Measurements from ENCODE around the gene SOX6.

Gene SOX6

DNA sequence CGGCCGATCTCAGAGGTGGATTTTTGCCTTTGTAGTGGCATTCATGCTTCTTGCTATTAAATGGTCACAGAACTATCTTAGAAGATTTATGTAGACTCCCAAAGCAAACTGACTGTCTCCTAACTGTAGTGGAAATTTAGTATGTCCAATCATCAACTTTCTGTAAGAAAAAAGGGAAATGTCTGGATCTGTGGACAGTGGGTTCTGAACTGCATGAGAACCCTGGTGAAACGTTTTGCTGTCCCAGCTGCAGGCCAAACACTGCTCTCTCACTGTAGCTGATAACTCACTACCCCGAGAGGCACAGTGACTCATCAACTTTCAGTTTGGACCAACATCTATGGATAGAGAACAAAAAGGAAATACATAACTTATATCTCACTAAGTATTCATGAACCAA, 387.1 kb downstream of the SOX6 start:
- Mint-ChIP-seq H3K36me3 (ENCODE audit: low read depth) (no peaks in the 10 kb centered on the region), H3K4me1 (ENCODE audit: low read depth) (no peaks in the 10 kb centered on the region), H3K27me3 (no peaks in the 10 kb centered on the region), H3K27ac (no peak overlapping the region), H3K4me3 (no peak overlapping the region), H3K9me3 (no peaks in the 10 kb centered on the region)
- DNase-seq: no peak

DNA sequence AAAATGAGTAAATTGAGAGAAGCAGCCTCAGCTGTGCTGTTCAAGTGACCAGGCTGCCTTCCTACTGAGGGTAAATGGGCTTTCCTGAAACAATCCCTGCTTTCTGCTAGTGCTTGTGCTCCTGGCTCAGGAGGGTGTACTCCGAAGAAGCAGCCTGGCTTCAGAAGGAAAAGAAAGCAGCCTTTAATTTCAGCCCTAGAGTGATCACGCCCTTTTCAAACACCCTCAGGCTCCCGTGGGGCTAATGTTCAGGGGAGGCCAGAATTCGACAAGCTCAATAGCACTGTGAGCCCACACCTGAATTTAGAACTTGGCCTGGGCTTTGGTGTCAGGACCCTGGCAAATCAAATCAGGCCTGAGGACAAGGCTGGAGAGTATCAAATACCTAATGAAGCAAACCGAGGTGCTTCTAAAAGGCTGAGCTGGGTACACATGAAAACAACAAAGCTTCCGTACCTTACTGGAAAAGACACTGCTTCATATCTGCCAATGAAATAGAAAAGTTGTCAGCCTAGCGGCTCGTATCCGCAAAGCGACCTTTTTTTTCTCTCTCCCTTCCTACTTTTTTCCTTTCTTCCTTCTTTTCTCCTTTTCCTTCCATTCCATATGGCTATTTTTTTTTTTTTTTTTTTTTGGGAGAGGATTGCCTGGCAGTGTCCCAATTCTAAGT, 387.8 kb downstream of the SOX6 start:
- Mint-ChIP-seq H3K4me1 (ENCODE audit: low read depth) (no peaks in the 10 kb centered on the region), H3K27me3 (no peaks in the 10 kb centered on the region), H3K27ac (no peak overlapping the region), H3K36me3 (ENCODE audit: low read depth) (no peaks in the 10 kb centered on the region), H3K4me3 (no peak overlapping the region), H3K9me3 (no peaks in the 10 kb centered on the region)
- DNase-seq: no peak

GRCh38 chr11:15967966-15968365, 388.4 kb downstream of the SOX6 start:
- no peaks in the 10 kb centered on the region for H3K27me3 Mint-ChIP-seq
- DNase-seq: no peak
- no peaks in the 10 kb centered on the region for H3K36me3 Mint-ChIP-seq (ENCODE audit: low read depth)
- H3K4me1 Mint-ChIP-seq (ENCODE audit: low read depth): no peaks in the 10 kb centered on the region
- H3K4me3 Mint-ChIP-seq: no peak overlapping the region
- H3K9me3 Mint-ChIP-seq: no peaks in the 10 kb centered on the region
- no peak overlapping the region for H3K27ac Mint-ChIP-seq

DNA sequence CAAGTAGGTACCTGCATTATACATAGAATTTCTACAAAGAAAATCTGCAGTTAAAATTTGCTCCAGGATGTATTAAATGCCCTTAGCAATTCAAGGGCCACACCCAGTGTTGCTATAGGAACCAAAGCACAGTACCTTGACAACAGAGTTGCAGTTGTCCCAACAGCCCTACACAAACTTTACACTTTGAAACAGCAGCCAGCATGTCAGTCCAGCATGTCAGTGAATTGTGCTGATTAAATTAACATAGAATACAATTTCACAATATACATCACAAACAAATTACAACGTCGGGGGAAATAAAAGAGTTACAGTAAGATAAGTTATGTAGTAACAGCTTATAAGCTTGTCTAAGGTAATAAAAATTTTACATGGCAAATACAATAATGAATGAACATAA, 389.2 kb downstream of the SOX6 start:
- H3K4me1 Mint-ChIP-seq (ENCODE audit: low read depth): no peaks in the 10 kb centered on the region
- no peak for DNase-seq
- H3K27ac Mint-ChIP-seq: no peak overlapping the region
- no peaks in the 10 kb centered on the region for H3K27me3 Mint-ChIP-seq
- no peak overlapping the region for H3K4me3 Mint-ChIP-seq
- no peaks in the 10 kb centered on the region for H3K36me3 Mint-ChIP-seq (ENCODE audit: low read depth)
- no peaks in the 10 kb centered on the region for H3K9me3 Mint-ChIP-seq

DNA sequence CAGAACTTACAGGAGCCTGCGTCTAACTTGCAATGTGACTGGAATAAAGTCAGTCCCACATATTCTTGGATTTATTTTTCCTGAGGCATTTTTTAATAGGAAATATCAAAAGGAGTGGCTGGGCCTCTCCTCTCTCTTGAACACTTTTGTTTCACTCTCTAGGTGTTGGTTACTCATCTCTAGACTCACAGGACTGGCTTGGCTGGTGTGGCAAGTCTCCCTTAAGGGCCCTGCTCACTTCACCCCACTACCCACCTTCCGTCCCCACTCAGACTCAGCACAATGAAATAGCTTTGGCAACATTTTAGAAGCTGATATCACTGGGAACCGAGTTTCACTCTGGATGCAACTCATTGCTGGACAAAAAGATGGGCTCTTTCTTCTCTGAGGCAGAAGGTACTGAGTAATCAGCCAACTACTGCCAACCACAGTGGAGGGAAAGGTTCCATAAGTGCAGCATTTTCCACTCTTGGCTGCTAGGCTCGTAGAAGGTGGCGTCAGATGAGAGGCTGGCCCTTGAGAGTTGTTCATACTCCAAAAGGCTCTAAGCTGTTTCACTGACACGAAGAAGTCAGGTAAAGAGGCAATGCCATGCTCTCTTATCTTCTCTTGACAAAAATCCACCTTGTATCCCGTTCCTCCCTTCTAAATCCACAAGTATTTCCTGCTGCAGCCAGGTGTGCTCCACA, 390.6 kb downstream of the SOX6 start:
- Mint-ChIP-seq H3K27me3 (no peaks in the 10 kb centered on the region), H3K4me3 (no peak overlapping the region), H3K36me3 (ENCODE audit: low read depth) (no peaks in the 10 kb centered on the region), H3K27ac (no peak overlapping the region), H3K4me1 (ENCODE audit: low read depth) (no peaks in the 10 kb centered on the region), H3K9me3 (no peaks in the 10 kb centered on the region)
- no peak for DNase-seq

GRCh38 chr11:15963266-15963665, 393.1 kb downstream of the SOX6 start:
- H3K27ac Mint-ChIP-seq: no peak overlapping the region
- no peaks in the 10 kb centered on the region for H3K36me3 Mint-ChIP-seq (ENCODE audit: low read depth)
- no peaks in the 10 kb centered on the region for H3K9me3 Mint-ChIP-seq
- no peak overlapping the region for H3K4me3 Mint-ChIP-seq
- DNase-seq: no peak
- no peaks in the 10 kb centered on the region for H3K27me3 Mint-ChIP-seq
- H3K4me1 Mint-ChIP-seq (ENCODE audit: low read depth): no peaks in the 10 kb centered on the region

DNA sequence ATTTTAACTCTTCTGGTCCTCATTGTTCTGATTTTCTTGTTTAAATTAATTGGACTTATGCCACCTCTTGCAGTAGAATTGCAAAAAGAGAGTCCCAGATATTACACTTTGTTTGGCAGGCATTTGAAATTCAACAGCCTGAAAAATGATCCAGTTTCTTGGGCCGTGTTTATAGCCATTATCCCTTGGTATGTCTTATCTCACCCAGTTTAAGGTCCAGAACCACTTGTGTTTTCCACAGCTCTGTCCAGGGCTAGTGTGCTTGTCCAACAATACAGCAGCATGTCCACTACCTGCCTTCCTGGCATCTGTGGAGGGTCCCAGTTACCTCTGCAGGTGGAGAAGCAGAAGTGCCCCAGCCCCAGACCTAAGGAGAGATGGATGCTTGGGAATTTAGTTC, 397.4 kb downstream of the SOX6 start:
- Mint-ChIP-seq H3K27me3 (no peaks in the 10 kb centered on the region), H3K4me1 (ENCODE audit: low read depth) (no peaks in the 10 kb centered on the region), H3K9me3 (peaks cover 5% of the 10 kb centered on the region), H3K36me3 (ENCODE audit: low read depth) (no peaks in the 10 kb centered on the region), H3K4me3 (no peak overlapping the region), H3K27ac (no peak overlapping the region)
- DNase-seq: no peak

DNA sequence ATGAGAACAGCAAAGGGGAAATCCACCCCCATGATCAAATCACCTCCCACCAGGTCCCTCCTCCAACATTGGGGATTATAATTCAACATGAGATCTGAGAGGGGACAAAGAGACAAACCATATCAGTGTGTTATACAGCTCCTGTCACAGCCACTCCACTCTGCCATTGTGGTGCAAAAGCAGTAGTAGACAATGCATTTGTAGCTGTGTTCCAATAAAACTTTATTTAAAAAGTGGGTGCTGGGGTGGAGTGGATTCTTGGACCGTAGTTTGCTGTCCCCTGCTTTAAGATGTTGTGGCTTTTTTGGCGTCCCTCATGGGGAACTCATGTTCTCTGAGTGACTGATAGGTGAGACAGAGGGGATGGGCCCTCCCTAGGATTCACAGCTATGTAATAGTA, 399.1 kb downstream of the SOX6 start:
- DNase-seq: no peak

DNA sequence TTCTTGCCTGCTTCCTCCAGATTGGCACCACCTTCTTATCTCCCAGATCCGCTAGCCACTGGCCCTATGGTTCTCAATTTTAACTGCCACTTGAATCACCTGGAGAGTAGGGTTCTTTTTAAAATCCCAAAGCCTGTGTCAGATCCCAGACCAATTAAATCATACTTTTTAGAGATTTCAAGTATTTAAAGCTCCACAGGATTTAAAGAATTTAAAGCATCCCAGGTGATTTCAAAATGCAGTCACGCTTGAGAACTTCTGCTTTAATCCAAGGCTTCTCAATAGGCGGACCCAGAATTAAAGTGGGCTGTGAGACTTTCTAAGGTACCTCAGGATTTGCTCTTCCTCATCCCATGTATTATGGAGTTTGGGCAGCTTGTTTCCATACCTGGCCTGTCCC, 400.0 kb downstream of the SOX6 start:
- DNase-seq: no peak
- Mint-ChIP-seq H3K27ac (no peak overlapping the region), H3K4me3 (no peak overlapping the region), H3K27me3 (no peaks in the 10 kb centered on the region), H3K4me1 (ENCODE audit: low read depth) (no peaks in the 10 kb centered on the region), H3K9me3 (peaks cover 5% of the 10 kb centered on the region), H3K36me3 (ENCODE audit: low read depth) (no peaks in the 10 kb centered on the region)

More for the DNA sequence above, 399.1 kb downstream of the SOX6 start:
- Mint-ChIP-seq H3K9me3 (peaks cover 5% of the 10 kb centered on the region), H3K27ac (no peak overlapping the region), H3K4me1 (ENCODE audit: low read depth) (no peaks in the 10 kb centered on the region), H3K27me3 (no peaks in the 10 kb centered on the region), H3K36me3 (ENCODE audit: low read depth) (no peaks in the 10 kb centered on the region), H3K4me3 (no peak overlapping the region)

DNA sequence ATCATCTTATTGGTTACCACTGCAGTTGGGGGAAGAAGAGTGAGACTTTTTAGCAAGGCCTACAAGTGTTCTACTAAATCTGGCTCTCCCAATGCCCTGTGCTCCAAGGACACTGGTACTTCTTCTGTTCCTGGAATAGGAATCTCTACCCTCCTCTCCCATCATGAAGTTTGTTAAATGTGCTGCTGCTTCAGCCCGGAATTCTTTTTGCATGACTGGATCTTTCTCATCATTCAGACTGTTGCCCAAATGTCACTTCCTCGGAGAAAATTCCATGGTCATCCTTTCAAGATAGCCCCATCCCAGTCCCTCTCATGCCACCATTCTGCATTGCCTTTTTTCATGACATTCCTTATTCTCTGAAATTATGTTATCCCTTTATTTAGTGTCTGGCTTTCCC, 400.8 kb downstream of the SOX6 start:
- no peak for DNase-seq
- no peaks in the 10 kb centered on the region for H3K4me1 Mint-ChIP-seq (ENCODE audit: low read depth)
- no peak overlapping the region for H3K4me3 Mint-ChIP-seq
- H3K27me3 Mint-ChIP-seq: no peaks in the 10 kb centered on the region
- H3K36me3 Mint-ChIP-seq (ENCODE audit: low read depth): no peaks in the 10 kb centered on the region
- H3K9me3 Mint-ChIP-seq: peaks cover 5% of the 10 kb centered on the region
- no peak overlapping the region for H3K27ac Mint-ChIP-seq

DNA sequence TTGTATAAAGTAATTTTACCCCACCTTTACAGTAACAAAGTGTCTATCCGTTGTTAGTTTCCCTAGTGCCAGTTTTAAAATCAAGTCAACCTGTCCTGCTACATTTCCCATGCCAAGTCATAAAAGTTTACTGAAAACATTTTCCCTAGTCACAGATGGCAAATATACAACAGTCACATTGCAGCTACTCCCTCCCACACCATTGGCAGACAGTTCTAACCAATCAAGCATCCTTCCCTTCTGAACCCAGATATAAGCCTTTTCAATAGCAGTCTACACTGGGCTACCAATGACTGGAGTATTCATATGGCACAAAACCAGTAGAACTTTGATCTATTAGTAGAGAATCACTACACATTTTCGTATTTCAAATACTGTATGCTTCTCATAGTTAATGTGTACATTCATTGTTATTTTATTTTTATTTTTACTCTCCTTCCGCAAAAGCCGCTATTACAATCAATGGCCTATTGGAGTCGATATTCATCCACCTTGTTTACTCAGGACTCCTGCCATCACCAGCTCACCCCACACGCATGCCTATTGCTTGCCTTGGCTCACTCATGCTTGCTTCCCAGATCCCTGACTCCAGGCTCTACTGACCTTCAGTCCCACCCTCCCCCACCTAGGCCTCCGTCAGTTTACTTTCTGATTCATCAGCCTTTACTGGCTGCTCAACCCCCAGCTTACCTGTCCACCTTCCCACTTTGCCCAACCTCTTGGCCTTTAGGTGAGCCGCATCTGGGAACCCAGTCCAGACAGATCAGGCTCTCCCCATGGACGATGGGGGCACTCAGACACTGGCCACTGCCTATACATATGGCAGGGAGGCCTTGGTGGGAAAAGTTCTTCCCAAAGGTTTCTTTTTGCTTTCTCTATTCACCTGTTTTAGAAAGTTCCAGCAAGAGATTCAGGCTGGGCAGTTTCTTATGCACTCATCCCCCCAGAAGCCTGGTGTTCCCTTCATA, 408.4 kb downstream of the SOX6 start:
- peaks cover 11% of the 10 kb centered on the region for H3K9me3 Mint-ChIP-seq
- no peaks in the 10 kb centered on the region for H3K36me3 Mint-ChIP-seq (ENCODE audit: low read depth)
- H3K27me3 Mint-ChIP-seq: no peaks in the 10 kb centered on the region
- H3K4me1 Mint-ChIP-seq (ENCODE audit: low read depth): no peaks in the 10 kb centered on the region
- no peak overlapping the region for H3K27ac Mint-ChIP-seq
- DNase-seq: no peak
- no peak overlapping the region for H3K4me3 Mint-ChIP-seq

DNA sequence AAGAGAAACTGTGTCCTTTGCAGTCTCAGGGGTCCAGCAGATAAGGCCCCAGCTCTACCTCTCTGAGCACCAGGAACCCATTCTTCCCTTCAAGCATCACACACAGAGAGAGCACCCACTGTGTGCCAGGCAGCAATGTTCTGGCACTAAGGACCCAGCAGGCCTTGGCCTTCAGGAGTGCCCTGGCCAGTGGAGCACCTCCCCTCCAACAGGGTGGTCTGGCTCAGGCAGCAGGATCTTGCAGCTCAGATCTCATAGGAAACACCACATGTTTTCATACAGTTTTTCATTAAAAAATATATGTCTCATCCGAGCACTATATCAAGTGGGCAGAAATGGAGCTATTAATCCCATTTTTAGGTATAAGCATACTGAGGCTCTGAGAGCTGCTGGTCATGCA, 410.6 kb downstream of the SOX6 start:
- DNase-seq: no peak
- H3K27me3 Mint-ChIP-seq: no peaks in the 10 kb centered on the region
- no peaks in the 10 kb centered on the region for H3K36me3 Mint-ChIP-seq (ENCODE audit: low read depth)
- peaks cover 11% of the 10 kb centered on the region for H3K9me3 Mint-ChIP-seq
- no peak overlapping the region for H3K27ac Mint-ChIP-seq
- no peak overlapping the region for H3K4me3 Mint-ChIP-seq
- no peaks in the 10 kb centered on the region for H3K4me1 Mint-ChIP-seq (ENCODE audit: low read depth)

DNA sequence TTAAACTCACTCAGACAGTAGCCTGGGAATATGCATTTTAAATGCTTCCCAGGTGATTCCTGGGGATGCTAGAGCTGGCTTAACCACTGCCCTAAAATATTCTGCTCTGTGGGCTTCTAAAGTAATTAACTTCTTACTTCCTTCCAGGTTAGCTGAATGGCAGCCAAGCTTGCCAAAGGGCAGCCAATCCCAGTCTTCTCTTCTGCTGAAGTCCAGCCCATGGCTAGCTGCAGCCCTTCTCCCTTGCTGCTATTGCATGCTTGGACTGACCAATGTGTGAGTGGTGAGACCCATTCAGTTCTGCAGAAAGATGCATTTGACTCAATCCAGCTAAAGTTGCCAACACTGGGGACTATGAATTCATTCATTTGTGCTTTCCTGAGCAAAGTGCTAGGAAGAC, 411.9 kb downstream of the SOX6 start:
- Mint-ChIP-seq H3K4me3 (no peak overlapping the region), H3K9me3 (peaks cover 11% of the 10 kb centered on the region), H3K36me3 (ENCODE audit: low read depth) (no peaks in the 10 kb centered on the region), H3K4me1 (ENCODE audit: low read depth) (no peaks in the 10 kb centered on the region), H3K27ac (no peak overlapping the region), H3K27me3 (peaks cover 8% of the 10 kb centered on the region)
- DNase-seq: no peak

DNA sequence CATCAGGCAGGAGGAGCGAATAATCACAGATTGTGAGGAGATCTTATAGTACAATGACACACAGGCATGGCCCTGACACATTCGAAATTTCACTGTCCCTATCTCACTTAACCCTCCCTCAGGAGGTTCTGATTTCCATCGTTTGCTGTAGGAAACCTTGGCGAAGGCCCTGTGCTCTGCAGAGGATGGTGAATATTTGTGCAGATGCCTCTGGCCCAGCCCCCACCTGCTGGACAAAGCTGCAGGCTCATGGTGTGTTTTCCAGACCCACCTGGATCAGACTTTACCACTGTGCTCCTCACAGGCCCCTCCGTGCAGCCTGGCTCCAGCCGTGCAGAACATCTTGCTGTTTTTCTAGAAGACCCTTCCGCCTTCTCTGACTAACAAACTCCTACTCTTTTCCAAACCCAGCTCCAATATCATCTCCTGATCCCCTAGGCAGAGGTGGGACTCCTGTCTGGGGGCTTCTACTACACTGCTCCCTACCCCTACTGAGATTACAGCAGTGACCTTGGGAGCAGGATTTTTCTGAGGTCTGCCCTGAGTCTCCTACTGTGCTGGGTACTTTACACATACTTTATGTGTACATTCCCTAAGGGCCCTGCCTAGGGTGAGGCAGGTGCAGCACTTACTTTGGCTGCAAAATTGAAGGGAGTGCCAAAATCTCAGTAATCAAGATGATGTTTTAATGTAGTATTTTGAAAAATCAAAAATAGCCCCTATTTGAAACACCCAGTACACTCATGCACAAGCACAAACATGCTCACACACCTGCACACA, 412.7 kb downstream of the SOX6 start:
- H3K4me3 Mint-ChIP-seq: no peak overlapping the region
- peaks cover 14% of the 10 kb centered on the region for H3K27me3 Mint-ChIP-seq
- no peaks in the 10 kb centered on the region for H3K4me1 Mint-ChIP-seq (ENCODE audit: low read depth)
- H3K36me3 Mint-ChIP-seq (ENCODE audit: low read depth): no peaks in the 10 kb centered on the region
- DNase-seq: no peak
- H3K9me3 Mint-ChIP-seq: peaks cover 11% of the 10 kb centered on the region
- H3K27ac Mint-ChIP-seq: no peak overlapping the region
